CD14-positive monocyte (primary cell): ENCODE results near the gene ELANE. TPM values are rescaled to one million over a fixed set of nuclear protein-coding genes. Genes with fewer than 3 reads are reported as not detected.
"Not testable (repeated sequence)": the region's sequence is repeated elsewhere in the genome, so short reads cannot be mapped to it uniquely, and the experiment has no call there.

Experiments used
- DNase-seq, 3 donors: peaks; one replicate each; pipeline ENCODE4 v3.0.0-alpha.2; 2011 to 2022
- H2AFZ ChIP-seq: 2 replicates; pipeline ENCODE4 v1.6.0; 2012; ENCODE audit warnings: mild to moderate bottlenecking, low read depth, low read length, inconsistent platforms; ENCODE audit not compliant: insufficient read depth, poor library complexity, severe bottlenecking
- H3K27ac ChIP-seq, 2 donors: 1 replicate in 1 of 2; 2 replicates in 1 of 2; pipeline ENCODE4 v1.5.1; 2012 to 2013; ENCODE audit warnings: low read length in 2 of 2, control low read depth in 1 of 2, inconsistent platforms in 1 of 2, low read depth in 1 of 2, mild to moderate bottlenecking in 1 of 2
- H3K27me3 ChIP-seq, 2 donors: one replicate each; pipeline versions ENCODE4 v1.6.0 to v1.6.1; 2011 to 2013; ENCODE audit warnings: low read length in 2 of 2; ENCODE audit not compliant: control insufficient read depth in 2 of 2, insufficient read depth in 2 of 2
- H3K36me3 ChIP-seq, 2 donors: replicated peaks in 1 of 2; 1 replicate in 1 of 2; 2 replicates in 1 of 2; pipeline versions ENCODE4 v1.5.1 to v1.6.1; 2012 to 2013; ENCODE audit warnings: low read length in 2 of 2, control low read depth in 1 of 2, inconsistent platforms in 1 of 2, mild to moderate bottlenecking in 1 of 2; ENCODE audit not compliant: insufficient read depth in 2 of 2, control insufficient read depth in 1 of 2
- H3K4me1 ChIP-seq, 2 donors: 1 replicate in 1 of 2; 2 replicates in 1 of 2; pipeline versions ENCODE4 v1.5.1 to v1.6.1; 2012 to 2013; ENCODE audit warnings: low read length in 2 of 2, control low read depth in 1 of 2, inconsistent platforms in 1 of 2, mild to moderate bottlenecking in 1 of 2, moderate library complexity in 1 of 2; ENCODE audit not compliant: insufficient read depth in 2 of 2, control insufficient read depth in 1 of 2
- H3K4me2 ChIP-seq: replicated peaks from 2 replicates; pipeline ENCODE3; 2012; ENCODE audit warnings: low read length, moderate library complexity, mild to moderate bottlenecking; ENCODE audit not compliant: poor library complexity, severe bottlenecking; ENCODE audit errors: extremely low read depth
- H3K4me3 ChIP-seq, 3 experiments: fragments of 200-600 bp in 1 of 3; sonication (generic) in 1 of 3; replicated peaks in 1 of 3; 1 replicate in 2 of 3; 2 replicates in 1 of 3; pipeline ENCODE4 v1.5.1; 2011 to 2013; ENCODE audit warnings: low read length in 3 of 3, mild to moderate bottlenecking in 3 of 3, control low read depth in 2 of 3, low read depth in 2 of 3, inconsistent platforms in 1 of 3, moderate library complexity in 1 of 3
- H3K79me2 ChIP-seq: 2 replicates; pipeline ENCODE4 v1.6.0; 2012; ENCODE audit warnings: mild to moderate bottlenecking, control low read depth, inconsistent platforms, low read length, moderate library complexity; ENCODE audit not compliant: insufficient read depth
- H3K9ac ChIP-seq: 2 replicates; pipeline ENCODE4 v1.6.0; 2017; ENCODE audit warnings: low read length, mild to moderate bottlenecking; ENCODE audit not compliant: insufficient read depth, poor library complexity, severe bottlenecking
- H3K9me3 ChIP-seq, 2 donors: replicated peaks in 1 of 2; 1 replicate in 1 of 2; 2 replicates in 1 of 2; pipeline versions ENCODE4 v1.5.1 to v1.6.1; 2012 to 2013; ENCODE audit warnings: low read length in 2 of 2, control low read depth in 1 of 2; ENCODE audit not compliant: control insufficient read depth in 1 of 2, insufficient read depth in 1 of 2
- H4K20me1 ChIP-seq: 2 replicates; pipeline ENCODE4 v1.6.0; 2012; ENCODE audit warnings: mild to moderate bottlenecking, low read length, control low read depth, moderate library complexity; ENCODE audit not compliant: insufficient read depth
- H3K27ac Mint-ChIP-seq, 7 donors: one replicate each; pipeline ENCODE4 v1.8.0; 2020; ENCODE audit warnings: mild to moderate bottlenecking in 7 of 7, mixed read lengths in 7 of 7, moderate library complexity in 6 of 7, inconsistent platforms in 2 of 7
- H3K27me3 Mint-ChIP-seq, 3 donors: one replicate each; pipeline ENCODE4 v1.8.0; 2021 to 2022; ENCODE audit warnings: low read depth in 3 of 3, mild to moderate bottlenecking in 3 of 3, mixed read lengths in 3 of 3, moderate library complexity in 3 of 3, inconsistent platforms in 1 of 3
- H3K36me3 Mint-ChIP-seq, 2 donors: one replicate each; pipeline ENCODE4 v1.8.0; 2020; ENCODE audit warnings: mixed read lengths in 2 of 2, inconsistent platforms in 1 of 2, mild to moderate bottlenecking in 1 of 2
- H3K4me1 Mint-ChIP-seq: one replicate; pipeline ENCODE4 v1.8.0; 2020; ENCODE audit warnings: mild to moderate bottlenecking, mixed read lengths
- H3K4me3 Mint-ChIP-seq, 2 donors: one replicate each; pipeline ENCODE4 v1.8.0; 2020; ENCODE audit warnings: mild to moderate bottlenecking in 2 of 2, mixed read lengths in 2 of 2, moderate library complexity in 1 of 2
- H3K9me3 Mint-ChIP-seq, 7 donors: one replicate each; pipeline ENCODE4 v1.8.0; 2020 to 2022; ENCODE audit warnings: mixed read lengths in 7 of 7, mild to moderate bottlenecking in 6 of 7, moderate library complexity in 6 of 7, inconsistent platforms in 2 of 7
- CTCF ChIP-seq: fragments of 200-600 bp; IDR thresholded peaks from one replicate; pipeline ENCODE4 v1.8.0; 2022; ENCODE audit warnings: antibody characterized with exemption, mild to moderate bottlenecking
- WGBS: methylation state at CpG from one replicate; pipeline ENCODE4 v1.1.5; 2013; ENCODE audit warnings: missing lambda C conversion rate; ENCODE audit not compliant: insufficient coverage; 5-methylcytosine and 5-hydroxymethylcytosine counted together
- intact Hi-C, 2 donors: fragments of 100-400 bp; cut with micrococcal nuclease; formaldehyde crosslinking; loops; one replicate each; pipeline versions ENCODE4 v1.15.0 to v1.15.1; 2023
- polyA plus RNA-seq, 3 donors: library from polyadenylated mRNA; depleted of rRNA in 1 of 3; unstranded in 2 of 3; stranded (reverse) in 1 of 3; fragments of 300-500 nt in 2 of 3; fragments of >200 nt in 1 of 3; fragmentation: Illumina TruSeq in 2 of 3; gene quantifications; 1 replicate in 2 of 3; 2 replicates in 1 of 3; pipeline ENCODE4 v1.2.3, GENCODE V29; 2012 to 2021

The ELANE gene
- polyA plus RNA-seq, 3 donors = 0.61 to 2.0 (median 1.3) TPM

- DNase-seq = no peak
- peaks cover 0 to 1% (median 0%) of the 10 kb centered on the region in 3 donors for H3K27me3 Mint-ChIP-seq
- Histone ChIP-seq H3K4me3 (no peak overlapping the region), H3K27ac (no peak overlapping the region), H3K36me3 (peaks cover 12 to 13% of the 10 kb centered on the region in 2 donors), H3K9me3 (no peaks in the 10 kb centered on the region), H4K20me1 (peaks cover 21% of the 10 kb centered on the region), H3K27me3 (no peaks in the 10 kb centered on the region), H3K4me1 (no peaks in the 10 kb centered on the region), H2AFZ (no peak overlapping the region), H3K4me2 (no peak overlapping the region), H3K9ac (no peak overlapping the region), H3K79me2 (peaks cover 17% of the 10 kb centered on the region)
- no peak overlapping the region for H3K4me3 Mint-ChIP-seq
- no peak for TF ChIP-seq CTCF
- H3K9me3 Mint-ChIP-seq = peaks cover 0 to 11% (median 0%) of the 10 kb centered on the region in 7 donors
- peaks cover 5 to 23% of the 10 kb centered on the region in 2 donors for H3K36me3 Mint-ChIP-seq
- intact Hi-C loops = loop anchor here in 1 of 2 donors (5.0 kb wide), 1 partner anchor 36 kb away; the partner anchor contains the start of gene ELANE
- WGBS = 97% methylated on average over 13 of the region's 13 CpGs
- peaks cover 1% of the 10 kb centered on the region for H3K4me1 Mint-ChIP-seq
- H3K27ac Mint-ChIP-seq = no peak overlapping the region
Measured at GRCh38 chr19:815775-816499, 36.2 kb upstream of the ELANE start.

- DNase-seq = no peak
- no peaks in the 10 kb centered on the region for H3K4me1 ChIP-seq
- intact Hi-C loops = loop anchor here in 1 of 2 donors (5.0 kb wide), 1 partner anchor 36 kb away; the partner anchor contains the start of gene ELANE
- H3K36me3 Mint-ChIP-seq = peaks cover 2 to 20% of the 10 kb centered on the region in 2 donors
- TF ChIP-seq CTCF = no peak
- H3K79me2 ChIP-seq = peaks cover 16% of the 10 kb centered on the region
- H3K4me3 ChIP-seq = no peak overlapping the region
- 97% methylated on average over 2 of the region's 2 CpGs for WGBS
- no peak overlapping the region for H3K4me2 ChIP-seq
- H3K9me3 Mint-ChIP-seq = peaks cover 0 to 11% (median 0%) of the 10 kb centered on the region in 7 donors
- H3K4me1 Mint-ChIP-seq = peaks cover 1% of the 10 kb centered on the region
- H3K27ac Mint-ChIP-seq = peak overlapping the region in 1 of 7 donors; percentile 0
- no peak overlapping the region for H2AFZ ChIP-seq
- H3K27me3 ChIP-seq = no peaks in the 10 kb centered on the region
- H3K27ac ChIP-seq = no peak overlapping the region
- no peak overlapping the region for H3K9ac ChIP-seq
- H3K27me3 Mint-ChIP-seq = peaks cover 0 to 1% (median 1%) of the 10 kb centered on the region in 3 donors
- H3K9me3 ChIP-seq = no peaks in the 10 kb centered on the region
- H3K36me3 ChIP-seq = peaks cover 6 to 8% of the 10 kb centered on the region in 2 donors
- H3K4me3 Mint-ChIP-seq = no peak overlapping the region
- H4K20me1 ChIP-seq = peaks cover 15% of the 10 kb centered on the region
Measured at GRCh38 chr19:816500-816857, 35.6 kb upstream of the ELANE start.

DNA sequence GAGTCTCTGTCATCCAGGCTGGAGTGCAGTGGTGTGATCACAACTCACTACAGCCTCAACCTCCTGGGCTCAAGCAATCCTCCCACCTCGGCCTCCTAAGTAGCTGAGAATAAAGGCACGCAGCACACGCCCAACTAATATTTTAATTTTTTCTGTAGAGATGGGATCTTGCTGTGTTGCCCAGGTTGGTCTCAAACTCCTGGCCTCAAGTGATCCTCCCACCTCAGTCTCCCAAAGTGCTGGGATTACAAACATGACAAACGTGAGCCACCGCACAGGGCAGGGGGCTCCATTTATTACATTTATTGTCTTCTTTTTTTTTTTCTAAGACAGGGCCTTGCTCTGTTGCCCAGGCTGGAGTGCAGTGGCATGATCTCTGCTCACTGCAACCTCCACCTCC, 31.9 kb upstream of the ELANE start:
- H3K9me3 Mint-ChIP-seq, intact Hi-C loops, H3K27ac Mint-ChIP-seq, H3K27me3 Mint-ChIP-seq, H3K4me3 Mint-ChIP-seq, H3K36me3 ChIP-seq, H3K4me3 ChIP-seq, H3K27me3 ChIP-seq, H2AFZ ChIP-seq, H3K4me2 ChIP-seq, H3K9ac ChIP-seq, H3K27ac ChIP-seq, H4K20me1 ChIP-seq, H3K9me3 ChIP-seq, H3K36me3 Mint-ChIP-seq, DNase-seq: not testable (repeated sequence)
- peaks cover 25% of the 10 kb centered on the region for H3K4me1 Mint-ChIP-seq
- 90% methylated on average over 2 of the region's 5 CpGs for WGBS
- Histone ChIP-seq H3K79me2 (peaks cover 48% of the 10 kb centered on the region), H3K4me1 (peaks cover 26 to 29% of the 10 kb centered on the region in 2 donors)
